Duodenal mucosa (tissue), 2 donors: ENCODE measurements around the gene ECHDC3.

Experiments
- H3K27ac ChIP-seq: one replicate; pipeline ENCODE4 v1.7.0; 2013; ENCODE audit warnings: low read depth, low read length
- H3K27me3 ChIP-seq, 2 donors: one replicate each; pipeline ENCODE4 v1.7.0; 2013; ENCODE audit warnings: low read length in 2 of 2, control low read depth in 1 of 2; ENCODE audit not compliant: insufficient read depth in 2 of 2, control insufficient read depth in 1 of 2
- H3K36me3 ChIP-seq, 2 donors: one replicate each; pipeline ENCODE4 v1.7.0; 2013; ENCODE audit warnings: low read length in 2 of 2, control low read depth in 1 of 2; ENCODE audit not compliant: insufficient read depth in 2 of 2, control insufficient read depth in 1 of 2
- H3K4me1 ChIP-seq, 2 donors: one replicate each; pipeline ENCODE4 v1.7.0; 2013; ENCODE audit warnings: low read length in 2 of 2, control low read depth in 1 of 2; ENCODE audit not compliant: insufficient read depth in 2 of 2, control insufficient read depth in 1 of 2
- H3K4me3 ChIP-seq, 2 donors: one replicate each; pipeline ENCODE4 v1.7.0; 2013; ENCODE audit warnings: low read length in 2 of 2, low read depth in 1 of 2
- H3K9ac ChIP-seq, 2 donors: one replicate each; pipeline ENCODE4 v1.7.0; 2013; ENCODE audit warnings: low read length in 2 of 2, low read depth in 1 of 2
- H3K9me3 ChIP-seq, 2 donors: one replicate each; pipeline ENCODE4 v1.7.0; 2013; ENCODE audit warnings: low read length in 2 of 2, control low read depth in 1 of 2; ENCODE audit not compliant: control insufficient read depth in 1 of 2

ECHDC3 gene

DNA sequence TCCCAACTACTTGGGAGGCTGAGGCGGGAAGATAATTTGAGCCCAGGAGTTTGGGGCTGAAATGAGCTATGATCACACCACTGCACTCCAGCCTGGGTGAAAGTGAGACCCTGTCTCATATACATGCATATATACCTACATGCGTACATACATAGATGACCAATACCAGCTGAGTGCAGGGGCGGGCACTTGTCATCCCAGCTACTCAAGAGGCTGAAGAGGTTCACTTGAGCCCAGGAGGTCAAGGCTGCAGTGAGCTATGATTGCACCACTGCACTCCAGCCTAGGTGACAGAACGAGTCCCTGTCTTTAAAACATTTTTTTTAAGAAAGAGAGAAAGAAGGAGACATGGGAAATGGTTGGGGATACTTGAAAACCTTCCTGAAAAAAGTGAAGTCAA lies 63.6 kb downstream of the ECHDC3 start:
- Histone ChIP-seq H3K4me3 (no peak overlapping the region), H3K36me3 (no peaks in the 10 kb centered on the region), H3K9me3 (no peaks in the 10 kb centered on the region), H3K27me3 (no peaks in the 10 kb centered on the region), H3K27ac (no peak overlapping the region), H3K9ac (no peak overlapping the region), H3K4me1 (no peaks in the 10 kb centered on the region)

DNA sequence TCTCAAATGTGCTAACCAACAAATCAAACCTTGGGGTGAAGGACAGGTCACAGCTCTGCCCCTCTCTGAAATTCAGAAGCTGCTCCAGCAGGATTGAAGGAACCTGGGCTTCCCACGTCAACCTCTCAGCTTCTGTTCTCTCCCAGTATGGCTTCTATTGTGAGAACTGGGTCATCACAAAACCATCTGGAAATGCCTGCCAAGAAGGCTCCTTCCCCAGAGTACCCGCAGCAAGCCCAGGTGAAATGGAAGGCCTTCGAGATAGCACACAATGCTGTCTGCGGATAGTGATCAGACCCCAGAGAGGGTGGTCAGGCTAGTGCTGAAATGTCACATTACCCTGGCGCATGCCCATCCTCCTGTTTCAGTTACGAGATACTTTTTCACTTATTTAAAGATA lies 64.5 kb downstream of the ECHDC3 start:
- H3K27me3 ChIP-seq = no peaks in the 10 kb centered on the region
- no peak overlapping the region for H3K9ac ChIP-seq
- no peaks in the 10 kb centered on the region for H3K36me3 ChIP-seq
- H3K4me3 ChIP-seq = no peak overlapping the region
- H3K9me3 ChIP-seq = no peaks in the 10 kb centered on the region
- no peaks in the 10 kb centered on the region for H3K4me1 ChIP-seq
- no peak overlapping the region for H3K27ac ChIP-seq

DNA sequence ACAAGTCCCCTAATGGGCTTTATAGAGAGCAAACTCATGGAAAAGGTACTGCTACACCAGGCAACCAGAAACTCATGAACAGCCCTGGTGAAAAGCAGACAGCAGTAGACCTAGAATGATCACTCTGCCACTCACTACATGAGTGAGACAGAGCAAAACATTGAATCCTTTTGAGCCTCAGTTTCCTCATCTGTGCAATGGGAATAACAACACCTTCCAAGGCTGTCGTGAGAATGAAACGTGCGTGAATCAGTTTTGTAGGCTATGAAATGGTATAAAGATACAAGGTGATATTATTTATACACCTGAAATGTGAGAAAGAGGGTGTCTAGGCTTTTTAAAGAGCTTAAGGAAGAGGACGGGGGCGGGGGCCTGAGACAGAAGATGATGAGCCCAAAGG lies 66.6 kb downstream of the ECHDC3 start:
- no peaks in the 10 kb centered on the region for H3K27me3 ChIP-seq
- H3K4me1 ChIP-seq = no peaks in the 10 kb centered on the region
- no peaks in the 10 kb centered on the region for H3K9me3 ChIP-seq
- no peak overlapping the region for H3K27ac ChIP-seq
- no peak overlapping the region for H3K4me3 ChIP-seq
- no peaks in the 10 kb centered on the region for H3K36me3 ChIP-seq
- H3K9ac ChIP-seq = no peak overlapping the region

DNA sequence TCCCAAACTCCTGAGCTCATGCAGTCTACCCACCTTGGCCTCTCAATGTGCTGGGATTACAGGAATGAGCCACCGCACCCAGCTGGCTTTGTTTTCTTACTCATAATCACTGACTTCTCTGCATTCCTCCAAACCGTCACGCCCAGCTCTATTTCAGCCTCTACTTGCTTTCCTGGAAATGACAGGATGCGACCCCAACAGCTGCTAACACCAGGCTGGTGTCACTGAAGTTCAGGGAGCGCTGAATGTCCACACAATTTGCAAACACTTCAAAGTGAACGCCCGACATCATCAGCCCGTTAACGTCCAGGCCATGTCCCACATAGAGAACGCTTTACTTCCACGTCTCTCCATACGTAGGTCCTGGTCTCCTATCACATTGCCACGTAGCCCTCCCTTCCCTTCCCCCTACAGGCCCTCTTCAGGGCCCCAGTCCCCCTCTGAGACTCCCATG lies 68.2 kb downstream of the ECHDC3 start:
- H3K4me3 ChIP-seq = no peak overlapping the region
- H3K27ac ChIP-seq = no peak overlapping the region
- H3K27me3 ChIP-seq = no peaks in the 10 kb centered on the region
- H3K36me3 ChIP-seq = no peaks in the 10 kb centered on the region
- H3K9me3 ChIP-seq = no peaks in the 10 kb centered on the region
- H3K4me1 ChIP-seq = no peaks in the 10 kb centered on the region
- no peak overlapping the region for H3K9ac ChIP-seq

DNA sequence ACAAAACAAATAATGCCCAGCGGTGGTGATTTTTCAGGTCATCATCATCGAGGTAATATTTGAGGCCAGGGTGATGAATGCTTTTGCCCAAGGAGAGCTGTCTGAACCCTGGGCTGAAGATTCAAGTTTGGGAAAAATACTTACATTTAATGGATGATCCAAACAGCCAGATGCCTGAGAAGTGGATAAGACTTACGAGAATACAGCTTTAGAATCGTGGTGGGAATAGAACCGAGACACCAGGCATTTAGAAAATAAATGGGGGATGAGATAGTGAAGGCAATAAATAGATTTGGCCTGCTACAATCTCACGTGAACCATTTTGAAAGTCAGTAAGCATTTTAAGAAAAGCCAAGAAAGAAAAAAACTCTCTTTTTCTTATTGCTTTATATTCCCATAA lies 68.8 kb downstream of the ECHDC3 start:
- no peak overlapping the region for H3K9ac ChIP-seq
- H3K9me3 ChIP-seq = no peaks in the 10 kb centered on the region
- H3K36me3 ChIP-seq = no peaks in the 10 kb centered on the region
- H3K4me3 ChIP-seq = no peak overlapping the region
- H3K27ac ChIP-seq = no peak overlapping the region
- no peaks in the 10 kb centered on the region for H3K4me1 ChIP-seq
- no peaks in the 10 kb centered on the region for H3K27me3 ChIP-seq

DNA sequence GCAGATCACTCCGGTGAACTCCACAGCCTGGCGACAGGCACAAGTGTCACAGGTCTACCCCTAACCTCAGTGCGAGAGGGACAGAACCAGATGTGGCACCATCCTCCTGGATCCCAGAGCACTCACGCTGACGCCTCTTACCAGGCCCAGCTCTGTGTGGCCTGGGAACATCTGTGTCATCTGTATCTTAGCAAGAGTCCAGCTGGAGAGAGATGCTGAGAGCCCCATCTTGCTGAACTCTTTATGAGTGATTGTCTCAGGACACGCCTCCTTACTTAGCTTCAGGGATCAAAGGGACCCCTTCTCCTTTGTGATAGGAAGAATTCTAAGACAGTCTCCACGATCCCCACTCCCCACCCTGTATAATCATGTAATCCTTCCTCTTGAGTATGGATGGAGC lies 71.0 kb downstream of the ECHDC3 start:
- no peaks in the 10 kb centered on the region for H3K27me3 ChIP-seq
- H3K36me3 ChIP-seq = no peaks in the 10 kb centered on the region
- no peak overlapping the region for H3K27ac ChIP-seq
- no peak overlapping the region for H3K4me3 ChIP-seq
- H3K9ac ChIP-seq = no peak overlapping the region
- no peaks in the 10 kb centered on the region for H3K9me3 ChIP-seq
- H3K4me1 ChIP-seq = no peaks in the 10 kb centered on the region
